ENCODE measurements around the gene HEATR5A. TPM values are rescaled to one million over a fixed set of nuclear protein-coding genes. Genes with fewer than 3 reads are reported as not detected.

Gene HEATR5A
- total and polyA plus RNA-seq, 10 of the 15 experiments (the other 5 are each of a cell fraction or from before 2014, with no cell fraction given), result 5.1 to 37.1 (median 13.8) TPM

DNA sequence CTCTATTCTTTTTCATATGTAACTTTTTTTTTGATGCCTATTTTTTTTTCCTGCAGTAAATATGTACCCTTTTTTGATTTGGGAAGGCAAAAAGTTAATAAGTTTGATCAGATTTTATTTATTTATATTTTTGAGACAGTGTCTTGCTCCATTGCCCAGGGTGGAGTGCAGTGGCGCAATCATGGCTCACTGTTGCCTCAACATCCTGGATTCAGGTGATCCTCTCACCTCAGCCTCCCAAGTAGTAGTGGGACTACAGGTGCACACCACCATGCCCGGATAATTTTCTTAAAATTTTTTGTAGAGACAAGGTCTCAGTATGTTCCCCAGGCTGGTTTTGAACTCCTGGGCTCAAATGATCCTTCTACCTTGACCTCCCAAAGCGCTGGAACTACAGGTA lies 79.1 kb downstream of the HEATR5A start (continued):
- TF ChIP-seq IRF3 (IDR thresholded peaks at IDR 0.05), result no peak

DNA sequence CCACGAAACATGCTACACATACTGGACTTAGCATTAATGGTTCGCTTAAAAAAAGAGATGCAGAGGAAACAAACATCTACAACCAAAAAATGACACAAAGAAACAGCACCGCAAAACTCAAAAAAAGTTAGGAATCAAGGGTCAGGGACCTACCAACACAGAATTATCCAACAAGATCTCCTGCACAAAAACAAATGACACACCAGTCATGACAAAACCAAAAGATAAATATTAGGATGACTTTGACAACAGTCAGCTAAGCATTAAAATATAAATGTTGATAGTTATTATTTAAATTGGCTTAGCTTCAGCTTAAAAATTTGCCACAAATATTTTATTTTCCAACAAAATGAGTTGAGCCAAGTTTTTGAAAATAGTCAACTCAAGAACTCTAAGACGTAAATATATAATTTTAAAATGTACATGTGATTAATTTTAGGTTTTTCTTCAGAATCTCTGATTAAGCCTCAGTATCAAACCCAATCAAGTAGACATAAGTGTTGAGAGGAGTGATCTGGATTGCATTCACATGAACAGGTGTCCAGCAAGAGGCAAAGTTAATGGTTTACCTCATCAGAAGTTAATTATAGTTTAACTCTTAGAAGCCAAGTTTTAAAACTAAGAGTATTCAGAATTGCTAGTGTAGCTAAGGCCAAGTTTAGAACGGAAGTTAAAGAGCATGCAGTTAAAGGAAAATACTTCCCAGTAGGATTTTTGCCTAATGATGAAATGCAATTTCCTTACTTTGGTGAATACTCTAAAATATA lies 79.9 kb downstream of the HEATR5A start:
- Histone ChIP-seq H3K9me3 (replicated peaks; ENCODE audit: control insufficient read depth, insufficient read depth, low read length) (no peaks in the 10 kb centered on the region), H3K4me1 (ENCODE audit: control insufficient read depth, insufficient read depth, low read length) (no peaks in the 10 kb centered on the region), H3K27me3 (replicated peaks in 1 of 2; ENCODE audit: control insufficient read depth in 2 of 2, insufficient read depth in 2 of 2, low read length in 1 of 2) (no peaks in the 10 kb centered on the region), H3K4me2 (ENCODE audit: control insufficient read depth, insufficient read depth) (no peak overlapping the region), H3K79me2 (ENCODE audit: control insufficient read depth, insufficient read depth, low read length) (no peaks in the 10 kb centered on the region), H4K20me1 (ENCODE audit: control insufficient read depth, insufficient read depth) (no peaks in the 10 kb centered on the region), H3K9ac (ENCODE audit: control insufficient read depth, insufficient read depth, low read length) (no peak overlapping the region), H3K27ac (ENCODE audit: control insufficient read depth, insufficient read depth) (no peak overlapping the region), H3K4me3 (no peak overlapping the region), H2AFZ (ENCODE audit: control insufficient read depth, low read depth, low read length) (no peak overlapping the region), H3K36me3 (ENCODE audit: control insufficient read depth in 2 of 2, insufficient read depth in 2 of 2, low read length in 1 of 2) (no peaks in the 10 kb centered on the region; a peak in 1 of 4 replicates)
- no peak for ATAC-seq
- ChIA-PET POLR2A (no interaction called here), CTCF (no interaction called here), SMC1A (ENCODE audit: uncharacterized antibody, unreplicated experiment) (interaction anchor here (0.7 kb wide), 1 partner anchor 35 kb away, joined by 3 read pairs; no protein-coding TSS in a partner anchor), RAD21 (ENCODE audit: unreplicated experiment) (interaction anchor here (0.5 kb wide), 1 partner anchor 126 kb away, joined by 3 read pairs; no protein-coding TSS in a partner anchor)
- FAIRE-seq, result no peak
- 96% methylated on average over 5 of the region's 5 CpGs for WGBS (ENCODE audit: insufficient coverage, insufficient replicate concordance, low lambda C conversion rate, missing lambda C conversion rate)
- BruUV-seq (replicated peaks), result TSS peak; percentile 44
- no peak for DNase-seq (ENCODE audit: low read depth, low spot score)
- TF ChIP-seq, protein P1, sequence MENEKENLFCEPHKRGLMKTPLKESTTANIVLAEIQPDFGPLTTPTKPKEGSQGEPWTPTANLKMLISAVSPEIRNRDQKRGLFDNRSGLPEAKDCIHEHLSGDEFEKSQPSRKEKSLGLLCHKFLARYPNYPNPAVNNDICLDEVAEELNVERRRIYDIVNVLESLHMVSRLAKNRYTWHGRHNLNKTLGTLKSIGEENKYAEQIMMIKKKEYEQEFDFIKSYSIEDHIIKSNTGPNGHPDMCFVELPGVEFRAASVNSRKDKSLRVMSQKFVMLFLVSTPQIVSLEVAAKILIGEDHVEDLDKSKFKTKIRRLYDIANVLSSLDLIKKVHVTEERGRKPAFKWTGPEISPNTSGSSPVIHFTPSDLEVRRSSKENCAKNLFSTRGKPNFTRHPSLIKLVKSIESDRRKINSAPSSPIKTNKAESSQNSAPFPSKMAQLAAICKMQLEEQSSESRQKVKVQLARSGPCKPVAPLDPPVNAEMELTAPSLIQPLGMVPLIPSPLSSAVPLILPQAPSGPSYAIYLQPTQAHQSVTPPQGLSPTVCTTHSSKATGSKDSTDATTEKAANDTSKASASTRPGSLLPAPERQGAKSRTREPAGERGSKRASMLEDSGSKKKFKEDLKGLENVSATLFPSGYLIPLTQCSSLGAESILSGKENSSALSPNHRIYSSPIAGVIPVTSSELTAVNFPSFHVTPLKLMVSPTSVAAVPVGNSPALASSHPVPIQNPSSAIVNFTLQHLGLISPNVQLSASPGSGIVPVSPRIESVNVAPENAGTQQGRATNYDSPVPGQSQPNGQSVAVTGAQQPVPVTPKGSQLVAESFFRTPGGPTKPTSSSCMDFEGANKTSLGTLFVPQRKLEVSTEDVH (IDR thresholded peaks at IDR 0.05; ENCODE audit: low read depth, partially characterized antibody), result no peak
- TF ChIP-seq CBX3 (IDR thresholded peaks at IDR 0.05; ENCODE audit: borderline replicate concordance, low read depth), result no peak
- TF ChIP-seq YY1 (IDR thresholded peaks at IDR 0.05; ENCODE audit: low read depth, low read length), result no peak
- TF ChIP-seq, protein P2, sequence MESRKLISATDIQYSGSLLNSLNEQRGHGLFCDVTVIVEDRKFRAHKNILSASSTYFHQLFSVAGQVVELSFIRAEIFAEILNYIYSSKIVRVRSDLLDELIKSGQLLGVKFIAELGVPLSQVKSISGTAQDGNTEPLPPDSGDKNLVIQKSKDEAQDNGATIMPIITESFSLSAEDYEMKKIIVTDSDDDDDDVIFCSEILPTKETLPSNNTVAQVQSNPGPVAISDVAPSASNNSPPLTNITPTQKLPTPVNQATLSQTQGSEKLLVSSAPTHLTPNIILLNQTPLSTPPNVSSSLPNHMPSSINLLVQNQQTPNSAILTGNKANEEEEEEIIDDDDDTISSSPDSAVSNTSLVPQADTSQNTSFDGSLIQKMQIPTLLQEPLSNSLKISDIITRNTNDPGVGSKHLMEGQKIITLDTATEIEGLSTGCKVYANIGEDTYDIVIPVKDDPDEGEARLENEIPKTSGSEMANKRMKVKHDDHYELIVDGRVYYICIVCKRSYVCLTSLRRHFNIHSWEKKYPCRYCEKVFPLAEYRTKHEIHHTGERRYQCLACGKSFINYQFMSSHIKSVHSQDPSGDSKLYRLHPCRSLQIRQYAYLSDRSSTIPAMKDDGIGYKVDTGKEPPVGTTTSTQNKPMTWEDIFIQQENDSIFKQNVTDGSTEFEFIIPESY (IDR thresholded peaks at IDR 0.05), result no peak
- no peak for TF ChIP-seq NFXL1 (IDR thresholded peaks at IDR 0.05; ENCODE audit: borderline replicate concordance)
- TF ChIP-seq NR2C1 (IDR thresholded peaks at IDR 0.05), result no peak
- no peak for TF ChIP-seq SKIL (IDR thresholded peaks at IDR 0.05; ENCODE audit: low read depth, poor library complexity, severe bottlenecking)
- in situ Hi-C loops (cut with MboI) (no loop called here), intact Hi-C loops (cut with micrococcal nuclease; ENCODE audit: unreplicated experiment) (no loop called here)
